A549 (cell line): Measurements from ENCODE around the gene CTAGE9. TPM values are rescaled to one million over a fixed set of nuclear protein-coding genes. Genes with fewer than 3 reads are reported as not detected.

Experiments used
- ATAC-seq, 2 experiments: fragments of 200-7000 bp in 1 of 2; fragments of >200 bp in 1 of 2; cut with Nextera tagmentation in 1 of 2; cut with Tn5 transposase in 1 of 2; 3 replicates each; pipeline versions ENCODE4 v1.8.0 to v1.9.1; 2018 to 2020; ENCODE audit warnings: mild to moderate bottlenecking in 1 of 2, moderate library complexity in 1 of 2
- CTCF ChIA-PET: fragments of 300-600 bp; sonication (Branson Sonifier 250); formaldehyde crosslinking; extraction: SDS; loops from one replicate; lab custom pipeline; 2021; ENCODE audit warnings: antibody characterized with exemption, inconsistent platforms; lab: Yijun Ruan, JAX
- POLR2A ChIA-PET: fragments of 350-600 bp; formaldehyde crosslinking; extraction: SDS; loops from one replicate; lab custom pipeline; 2021; ENCODE audit warnings: antibody characterized with exemption, inconsistent platforms; lab: Yijun Ruan, JAX
- DNase-seq, 2 experiments: peaks; one replicate each; pipeline versions ENCODE4 v3.0.0 to v3.0.0-alpha.2; 2011 to 2016; ENCODE audit warnings: low read depth in 1 of 2, low spot score in 1 of 2
- FAIRE-seq: peaks from 2 replicates; lab custom pipeline; 2011; peaks lifted over from hg19 to GRCh38; lab: Jason Lieb, UNC
- H3K27ac ChIP-seq, 2 experiments: fragments of >200 bp; sonication (Bioruptor Twin); formaldehyde crosslinking; 3 replicates each; pipeline ENCODE4 v1.5.1; 2016 to 2017
- H3K4me1 ChIP-seq: fragments of >200 bp; sonication (Bioruptor Twin); formaldehyde crosslinking; 3 replicates; pipeline ENCODE4 v1.6.1; 2016
- H3K4me2 ChIP-seq: fragments of >200 bp; sonication (Bioruptor Twin); formaldehyde crosslinking; 3 replicates; pipeline ENCODE4 v1.6.1; 2016
- H3K4me3 ChIP-seq: fragments of >200 bp; sonication (Bioruptor Twin); formaldehyde crosslinking; 3 replicates; pipeline ENCODE4 v1.5.1; 2016
- H3K9me3 ChIP-seq: fragments of >200 bp; sonication (Bioruptor Twin); formaldehyde crosslinking; 3 replicates; pipeline ENCODE4 v1.6.1; 2016
- ATOH8 ChIP-seq: fragments of 250-450 bp; sonication (Bioruptor Pico); IDR thresholded peaks from 2 replicates; pipeline ENCODE4 v1.5.0; 2020; ENCODE audit warnings: low read depth, mild to moderate bottlenecking, moderate library complexity
- BCL3 ChIP-seq: fragments of >200 bp; sonication (Bioruptor Twin); formaldehyde crosslinking; IDR thresholded peaks from 3 replicates; pipeline ENCODE4 v1.6.1; 2016
- CBX2 ChIP-seq: fragments of 200-600 bp; sonication (generic); IDR thresholded peaks from 2 replicates; pipeline ENCODE4 v1.6.1; 2016; ENCODE audit warnings: low read depth, mild to moderate bottlenecking, borderline replicate concordance
- CBX8 ChIP-seq: fragments of 200-600 bp; sonication (generic); IDR thresholded peaks from 2 replicates; pipeline ENCODE4 v1.6.1; 2016
- CEBPB ChIP-seq, 2 experiments: fragments of >200 bp in 1 of 2; sonication (Bioruptor Twin) in 1 of 2; formaldehyde crosslinking in 1 of 2; IDR thresholded peaks; 2 replicates each; pipeline ENCODE4 v1.6.1; 2012 to 2016
- CTCF ChIP-seq: fragments of >200 bp; sonication (Bioruptor Twin); formaldehyde crosslinking; IDR thresholded peaks from 3 replicates; pipeline ENCODE4 v1.5.1; 2016
- ESRRA ChIP-seq: fragments of 150-350 bp; IDR thresholded peaks from 2 replicates; pipeline ENCODE4 v1.6.1; 2014; ENCODE audit warnings: mild to moderate bottlenecking, low read length, borderline replicate concordance
- HDAC2 ChIP-seq: fragments of 200-600 bp; sonication (generic); IDR thresholded peaks from 2 replicates; pipeline ENCODE4 v1.6.1; 2016
- HES2 ChIP-seq: fragments of >200 bp; sonication (Bioruptor Twin); formaldehyde crosslinking; IDR thresholded peaks from 2 replicates; pipeline ENCODE4 v1.6.1; 2016
- HMGXB4 ChIP-seq: fragments of 250-450 bp; sonication (Bioruptor Pico); IDR thresholded peaks from 2 replicates; pipeline ENCODE4 v1.5.0; 2021; ENCODE audit warnings: mild to moderate bottlenecking, moderate library complexity, borderline replicate concordance
- HOXA7 ChIP-seq: fragments of 250-450 bp; sonication (Bioruptor Pico); IDR thresholded peaks from 2 replicates; pipeline ENCODE4 v1.5.0; 2020; ENCODE audit warnings: mild to moderate bottlenecking, moderate library complexity
- HOXB13 ChIP-seq: fragments of 250-450 bp; sonication (Bioruptor Pico); IDR thresholded peaks from 2 replicates; pipeline ENCODE4 v1.5.0; 2020; ENCODE audit warnings: low read depth, mild to moderate bottlenecking, moderate library complexity
- JUN ChIP-seq, 2 experiments: fragments of >200 bp; sonication (Bioruptor Twin); formaldehyde crosslinking; IDR thresholded peaks; 2 replicates in 1 of 2; 3 replicates in 1 of 2; pipeline ENCODE4 v1.6.1; 2016 to 2017
- KDM5A ChIP-seq: fragments of 200-600 bp; sonication (generic); IDR thresholded peaks from 2 replicates; pipeline ENCODE4 v1.6.1; 2016; ENCODE audit warnings: antibody characterized with exemption, mild to moderate bottlenecking
- MAFK ChIP-seq: fragments of 450-650 bp; IDR thresholded peaks from 2 replicates; pipeline ENCODE4 v1.6.1; 2014; ENCODE audit not compliant: partially characterized antibody
- MAX ChIP-seq: IDR thresholded peaks from 2 replicates; pipeline ENCODE4 v1.6.1; 2012
- MAZ ChIP-seq: fragments of 150-350 bp; IDR thresholded peaks from 2 replicates; pipeline ENCODE4 v1.6.1; 2014; ENCODE audit warnings: antibody characterized with exemption, low read depth, low read length, borderline replicate concordance
- MYC ChIP-seq: IDR thresholded peaks from 2 replicates; pipeline ENCODE4 v1.6.1; 2012; ENCODE audit warnings: mild to moderate bottlenecking, inconsistent platforms, low read length, improper control_type of control experiment, borderline replicate concordance
- NFE2L2 ChIP-seq: fragments of 150-350 bp; conservative IDR thresholded peaks from 2 replicates; pipeline ENCODE4 v1.6.1; 2014; ENCODE audit warnings: low read length
- NPAS2 ChIP-seq: fragments of 250-450 bp; sonication (Bioruptor Pico); IDR thresholded peaks from 2 replicates; pipeline ENCODE4 v1.8.0; 2022; ENCODE audit warnings: mild to moderate bottlenecking, moderate library complexity, borderline replicate concordance
- RAD21 ChIP-seq, 2 experiments: fragments of >200 bp in 1 of 2; sonication (Bioruptor Twin) in 1 of 2; formaldehyde crosslinking in 1 of 2; IDR thresholded peaks in 1 of 2; conservative IDR thresholded peaks in 1 of 2; 2 replicates in 1 of 2; 3 replicates in 1 of 2; pipeline ENCODE4 v1.6.1; 2012 to 2018; ENCODE audit warnings: inconsistent platforms in 1 of 2
- RARB ChIP-seq: fragments of 250-450 bp; sonication (Bioruptor Pico); IDR thresholded peaks from 2 replicates; pipeline ENCODE4 v1.8.0; 2021; ENCODE audit warnings: mild to moderate bottlenecking, moderate library complexity
- RCOR1 ChIP-seq: fragments of 150-350 bp; IDR thresholded peaks from 2 replicates; pipeline ENCODE4 v1.6.1; 2014; ENCODE audit warnings: antibody characterized with exemption, low read length, low read depth
- RNF2 ChIP-seq: fragments of 200-600 bp; sonication (generic); IDR thresholded peaks from 2 replicates; pipeline ENCODE4 v1.6.1; 2016; ENCODE audit warnings: low read depth, mild to moderate bottlenecking, antibody characterized with exemption, moderate library complexity, borderline replicate concordance
- USF2 ChIP-seq: fragments of 450-650 bp; IDR thresholded peaks from 2 replicates; pipeline ENCODE4 v1.6.1; 2014; ENCODE audit warnings: antibody characterized with exemption
- ZC3H11A ChIP-seq: fragments of 450-650 bp; IDR thresholded peaks from 2 replicates; pipeline ENCODE4 v1.6.1; 2014; ENCODE audit warnings: antibody characterized with exemption, mild to moderate bottlenecking
- ZSCAN20 ChIP-seq: fragments of 250-450 bp; sonication (Bioruptor Pico); IDR thresholded peaks from 2 replicates; pipeline ENCODE4 v1.8.0; 2022; ENCODE audit warnings: mild to moderate bottlenecking, moderate library complexity
- WGBS: methylation state at CpG from one replicate; pipeline ENCODE4 v1.1.6; 2017; ENCODE audit errors: missing lambda C conversion rate; 5-methylcytosine and 5-hydroxymethylcytosine counted together
- polyA plus RNA-seq, 4 experiments: library from polyadenylated mRNA; depleted of rRNA in 3 of 4; stranded (reverse); fragments of >200 nt; fragmentation: RNase III in 1 of 4; extraction: RNeasy Plus Mini Kit Qiagen cat#74134 plus additional on column Dnase treatment in 1 of 4; gene quantifications; 2 replicates in 3 of 4; 3 replicates in 1 of 4; pipeline ENCODE4 v1.2.3, GENCODE V29; 2011 to 2017

The CTAGE9 gene
- polyA plus RNA-seq, 2 of the 4 experiments (the other 2 are of a cell fraction): not detected

- TF ChIP-seq HMGXB4 (CRISPR knock-in tag): no peak
- no peak for TF ChIP-seq MAFK
- TF ChIP-seq NFE2L2: no peak
- no peak for TF ChIP-seq HOXA7 (CRISPR knock-in tag)
Measured at GRCh38 chr6:131693384-131693783, 17.4 kb downstream of the CTAGE9 start (continued).

- Histone ChIP-seq H3K4me1 (no peaks in the 10 kb centered on the region), H3K9me3 (no peaks in the 10 kb centered on the region), H3K27ac (no peak overlapping the region), H3K4me2 (no peak overlapping the region), H3K4me3 (no peak overlapping the region)
- ChIA-PET CTCF (interaction anchor here (4.7 kb wide), 1 partner anchor 218 kb away, joined by 72 read pairs; no protein-coding TSS in a partner anchor), POLR2A (no interaction called here)
- ATAC-seq: no peak
- no peak for DNase-seq
- no peak for TF ChIP-seq RARB (CRISPR knock-in tag)
- no peak for TF ChIP-seq RAD21 (conservative IDR thresholded peaks at IDR 0.05 in 1 of 2, IDR thresholded peaks at IDR 0.05 in 1 of 2)
- no peak for TF ChIP-seq CTCF
- TF ChIP-seq CEBPB (IDR thresholded peaks at IDR 0.05): no peak
- TF ChIP-seq BCL3: no peak
- TF ChIP-seq KDM5A: no peak
- TF ChIP-seq HES2: no peak
- no peak for TF ChIP-seq MYC
- TF ChIP-seq MAX: no peak
- no peak for TF ChIP-seq HOXB13 (CRISPR knock-in tag)
- TF ChIP-seq ESRRA: no peak
- TF ChIP-seq USF2: no peak
- no peak for TF ChIP-seq MAZ
- no peak for TF ChIP-seq RCOR1
- no peak for TF ChIP-seq ATOH8
- FAIRE-seq: no peak
Measured at GRCh38 chr6:131692589-131692988, 18.2 kb downstream of the CTAGE9 start.

GRCh38 chr6:131692031-131692430, 18.8 kb downstream of the CTAGE9 start:
- POLR2A ChIA-PET: no interaction called here
- WGBS: 2% methylated on average over 1 of the region's 1 CpG
- CTCF ChIA-PET: no interaction called here
- DNase-seq (no peak), ATAC-seq (no peak), FAIRE-seq (no peak)
- H3K9me3 ChIP-seq: no peaks in the 10 kb centered on the region
- no peaks in the 10 kb centered on the region for H3K4me1 ChIP-seq
- no peak overlapping the region for H3K4me2 ChIP-seq
- no peak for TF ChIP-seq CBX2
- TF ChIP-seq MAX: no peak
- no peak for TF ChIP-seq ATOH8
- TF ChIP-seq JUN (IDR thresholded peaks at IDR 0.05): no peak
- TF ChIP-seq HDAC2: no peak
- TF ChIP-seq NPAS2 (CRISPR knock-in tag): no peak
- no peak for TF ChIP-seq RNF2
- no peak for TF ChIP-seq ZC3H11A
- no peak for TF ChIP-seq CBX8
- TF ChIP-seq BCL3: no peak
- TF ChIP-seq ZSCAN20 (CRISPR knock-in tag): no peak
- no peak for TF ChIP-seq MAFK
- no peak overlapping the region for H3K27ac ChIP-seq
- H3K4me3 ChIP-seq: no peak overlapping the region
